GM19455 (cell line): ENCODE results near the gene ZNF722.
"Not testable (repeated sequence)": the region's sequence is repeated elsewhere in the genome, so short reads cannot be mapped to it uniquely, and the experiment has no call there.

ENCODE experiments used
- ATAC-seq: cut with Tn5 transposase; IDR thresholded peaks from one replicate; pipeline ENCODE4 v1.9.1; 2021; ENCODE audit not compliant: unreplicated experiment

ZNF722 gene

DNA sequence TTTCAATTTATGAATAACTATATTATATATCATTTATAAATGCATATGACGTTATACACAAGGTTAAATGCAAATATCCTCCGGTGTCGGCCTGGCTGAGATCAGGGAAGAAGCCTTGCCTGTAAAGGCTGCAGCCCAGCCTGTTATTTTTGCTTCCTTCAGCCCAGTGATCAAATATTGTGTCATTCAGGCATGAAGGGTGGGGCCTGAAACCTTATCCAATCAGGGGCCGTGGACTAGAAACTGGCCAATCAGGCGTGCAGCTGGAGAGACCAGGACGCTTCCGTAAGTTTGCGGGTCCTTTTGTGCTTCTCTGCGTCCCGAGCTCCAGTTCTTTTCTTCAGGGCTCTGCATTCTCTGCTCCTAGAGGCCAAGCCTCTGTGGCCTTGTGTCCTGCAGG is at the start of gene ZNF722:
ZNF722 (plus strand) TSS at position 301 of the 400 bp plus-strand sequence. CDS start 113 bp downstream, outside the sequence.
- ATAC-seq = no peak

DNA sequence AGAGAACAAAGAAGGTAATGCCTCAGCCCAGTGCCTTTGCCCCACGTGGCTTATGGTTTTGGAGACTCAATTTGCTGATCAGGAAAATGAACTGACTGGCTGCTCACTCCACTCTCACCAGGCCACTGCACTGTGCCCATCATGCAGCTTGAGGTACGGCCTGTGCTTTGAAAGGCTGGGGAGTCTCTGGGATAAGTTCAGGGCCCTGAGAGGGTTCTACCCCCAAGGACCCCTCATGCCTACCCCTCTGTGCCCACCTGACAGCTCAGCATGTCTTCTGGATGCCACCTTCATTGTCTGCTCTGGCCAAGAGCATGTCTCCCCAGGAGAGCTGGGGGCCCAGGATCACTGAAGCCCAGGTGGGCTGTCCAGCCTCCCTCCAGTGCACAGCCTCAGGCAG is 45.5 kb upstream of the ZNF722 start:
- ATAC-seq = no peak

DNA sequence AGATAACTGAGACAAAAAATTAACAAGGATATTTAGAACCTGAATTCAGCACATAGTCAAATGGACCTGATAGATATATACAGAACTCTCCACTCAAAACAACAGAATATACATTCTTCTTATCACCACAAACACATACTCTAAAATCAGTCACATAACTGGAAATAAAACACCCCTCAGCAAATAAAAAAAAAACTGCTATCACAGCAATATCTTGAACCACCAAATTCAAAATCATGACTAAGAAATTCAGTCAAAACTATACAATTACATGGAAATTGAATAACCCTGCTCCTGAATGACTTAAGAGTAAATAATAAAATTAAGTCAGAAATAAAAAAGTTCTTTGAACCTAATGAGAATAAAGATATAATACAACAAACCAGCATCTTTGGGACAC is 30.0 kb upstream of the ZNF722 start:
- ATAC-seq = no peak

DNA sequence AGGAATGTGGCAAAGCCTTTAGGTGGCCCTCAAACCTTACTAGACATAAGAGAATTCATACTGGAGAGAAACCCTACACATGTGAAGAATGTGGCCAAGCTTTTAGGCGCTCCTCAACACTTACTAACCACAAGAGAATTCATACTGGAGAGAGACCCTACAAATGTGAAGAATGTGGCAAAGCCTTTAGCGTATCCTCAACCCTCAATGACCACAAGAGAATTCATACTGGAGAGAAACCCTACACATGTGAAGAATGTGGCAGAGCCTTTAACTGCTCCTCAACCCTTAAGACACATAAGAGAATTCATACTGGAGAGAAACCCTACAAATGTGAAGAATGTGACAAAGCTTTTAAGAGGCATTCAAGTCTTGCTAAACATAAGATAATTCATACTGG is 16.8 kb downstream of the ZNF722 start:
- not testable (repeated sequence) for ATAC-seq

DNA sequence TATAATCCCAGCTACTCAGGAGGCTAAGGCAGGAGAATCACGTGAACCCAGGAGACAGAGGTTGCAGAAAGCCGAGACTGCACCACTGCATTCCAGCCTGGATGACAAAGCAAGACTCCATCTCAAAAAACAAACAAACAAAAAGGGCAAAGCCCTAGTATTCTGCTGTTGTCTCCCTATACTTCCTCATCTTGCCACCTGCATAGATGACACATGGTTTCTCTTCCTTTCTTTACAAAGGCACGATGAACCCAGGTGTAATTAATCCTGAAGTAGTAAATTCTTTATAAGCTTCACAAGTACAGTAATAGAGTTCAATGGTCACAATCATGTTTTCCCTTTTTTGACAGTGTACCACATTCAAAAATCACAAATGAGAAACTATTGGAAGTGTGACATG is 36.7 kb downstream of the ZNF722 start:
- no peak for ATAC-seq

DNA sequence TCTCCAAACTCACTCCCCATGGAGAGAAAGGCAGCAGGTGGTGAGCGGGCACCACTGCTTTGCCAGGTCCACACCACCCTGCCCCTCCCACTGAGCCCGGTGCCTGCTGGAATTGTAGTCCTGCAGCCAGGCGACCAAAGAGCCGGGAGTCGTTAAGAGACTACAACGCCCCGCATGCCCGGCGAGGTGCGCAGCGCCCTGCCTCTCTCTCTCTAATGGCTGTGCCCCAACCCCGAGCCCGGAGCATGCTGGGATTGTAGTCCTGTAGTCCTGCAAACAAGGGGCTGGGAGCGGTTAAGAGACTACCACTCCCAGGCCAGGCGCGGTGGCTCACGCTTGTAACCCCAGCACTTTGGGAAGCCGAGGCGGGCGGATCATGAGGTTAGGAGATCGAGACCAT is 38.4 kb downstream of the ZNF722 start:
- ATAC-seq = no peak

DNA sequence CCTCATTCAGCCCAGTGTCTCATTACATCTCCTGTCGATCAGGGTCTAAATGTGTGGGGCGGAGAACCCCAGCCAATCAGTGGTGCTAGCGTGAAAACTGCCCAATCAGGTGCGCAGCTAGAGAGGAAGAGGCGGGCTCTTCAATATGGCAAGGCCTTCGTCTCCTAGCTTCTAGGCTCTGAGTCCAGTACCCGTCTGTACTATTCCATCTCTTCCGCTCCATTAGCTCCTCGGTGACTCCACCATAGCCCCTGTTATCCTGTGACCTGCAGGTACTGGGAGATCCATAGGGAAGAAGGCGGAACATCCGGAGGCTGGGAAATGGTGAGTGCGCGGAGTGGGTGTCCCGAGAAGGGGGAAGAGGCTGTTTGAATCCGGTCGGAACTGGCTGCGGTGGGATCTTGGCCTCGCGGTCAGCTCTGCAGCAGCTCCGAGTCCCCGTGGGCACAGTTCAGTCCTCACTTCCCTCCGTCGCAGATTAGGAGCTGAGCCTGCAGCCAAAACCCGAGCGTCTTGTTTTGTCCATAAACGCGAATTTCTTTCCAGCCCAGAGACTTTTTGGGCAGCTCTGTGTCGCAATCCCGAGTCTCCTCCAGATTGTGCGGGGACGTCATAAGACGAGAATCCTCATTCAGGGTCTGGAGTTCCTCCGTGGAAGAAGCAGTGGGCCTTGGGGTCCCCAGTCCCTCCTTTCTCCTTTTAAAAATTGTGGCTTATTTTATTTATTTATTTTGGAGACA is 46.8 kb downstream of the ZNF722 start, which contains the start of gene ZNF727:
ZNF727 (plus strand) TSS at position 134 of the 740 bp plus-strand sequence; CDS start at position 322, 188 bp downstream.
- no peak for ATAC-seq

DNA sequence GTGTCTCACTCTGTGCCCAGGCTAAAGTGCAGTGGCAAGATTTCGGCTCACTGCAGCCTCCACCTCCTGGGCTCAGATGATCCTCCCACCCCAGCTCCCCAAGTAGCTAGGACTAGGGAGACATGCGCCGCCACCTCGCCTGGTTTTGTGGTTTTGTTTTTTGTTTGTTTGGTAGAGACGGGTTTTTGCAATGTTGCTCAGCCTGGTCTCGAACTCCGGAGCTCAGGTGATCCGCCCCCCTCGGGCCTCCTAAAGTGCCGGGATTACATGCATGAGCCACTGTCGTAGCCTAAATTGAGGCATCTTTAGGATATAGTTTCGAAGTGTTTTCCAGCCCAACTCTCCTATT is 47.4 kb downstream of the ZNF722 start:
- no peak for ATAC-seq
